ENCODE data around the gene NUP43.
"Not testable (repeated sequence)": the region's sequence is repeated elsewhere in the genome, so short reads cannot be mapped to it uniquely, and the experiment has no call there.

Gene NUP43

GRCh38 chr6:149683256-149683859 is 63.0 kb downstream of the NUP43 start:
- DNase-seq = no peak

GRCh38 chr6:149681845-149682244 is 64.5 kb downstream of the NUP43 start:
- DNase-seq = not testable (repeated sequence)

GRCh38 chr6:149681209-149681608 is 65.1 kb downstream of the NUP43 start:
- DNase-seq = no peak

GRCh38 chr6:149680503-149680902 is 65.8 kb downstream of the NUP43 start:
- no peak for DNase-seq

Data from inflammatory macrophage treated with lipopolysaccharide for 1 hour (primary cell).